Globus pallidus (tissue), 1 donor: ENCODE results near the gene ADARB2.

Source experiments
- DNase-seq: peaks from one replicate; pipeline ENCODE4 v3.0.0-alpha.2; 2015; ENCODE audit warnings: low spot score

Gene ADARB2

GRCh38 chr10:1615186-1615954 is 122.0 kb downstream of the ADARB2 start:
- no peak for DNase-seq

GRCh38 chr10:1613511-1613910 is 123.8 kb downstream of the ADARB2 start:
- DNase-seq, result no peak

- DNase-seq, result no peak
These were observed 124.4 kb downstream of the ADARB2 start for GRCh38 chr10:1612908-1613307.

- no peak for DNase-seq
These were observed 125.3 kb downstream of the ADARB2 start for GRCh38 chr10:1611936-1612550.

GRCh38 chr10:1610986-1611770 is 126.1 kb downstream of the ADARB2 start:
- DNase-seq, result no peak

- DNase-seq, result no peak
These were observed 127.7 kb downstream of the ADARB2 start for GRCh38 chr10:1609648-1609970.

- no peak for DNase-seq
These were observed 128.3 kb downstream of the ADARB2 start for GRCh38 chr10:1608851-1609647.

GRCh38 chr10:1608408-1608807 is 128.9 kb downstream of the ADARB2 start:
- no peak for DNase-seq

- no peak for DNase-seq
These were observed 129.9 kb downstream of the ADARB2 start for GRCh38 chr10:1607466-1607865.

GRCh38 chr10:1605999-1606940 is 131.1 kb downstream of the ADARB2 start:
- no peak for DNase-seq

GRCh38 chr10:1605121-1605520 is 132.2 kb downstream of the ADARB2 start:
- DNase-seq, result no peak

- DNase-seq, result no peak
These were observed 133.1 kb downstream of the ADARB2 start for GRCh38 chr10:1604246-1604645.

- no peak for DNase-seq
These were observed 134.1 kb downstream of the ADARB2 start for GRCh38 chr10:1603181-1603580.

GRCh38 chr10:1602037-1602484 is 135.3 kb downstream of the ADARB2 start:
- no peak for DNase-seq

- no peak for DNase-seq
These were observed 135.9 kb downstream of the ADARB2 start for GRCh38 chr10:1601406-1601805.

- no peak for DNase-seq
These were observed 136.5 kb downstream of the ADARB2 start for GRCh38 chr10:1600861-1601260.

- no peak for DNase-seq
These were observed 138.8 kb downstream of the ADARB2 start for GRCh38 chr10:1598393-1599153.

- DNase-seq, result no peak
These were observed 139.8 kb downstream of the ADARB2 start for GRCh38 chr10:1597370-1598146.

GRCh38 chr10:1596482-1597099 is 140.7 kb downstream of the ADARB2 start:
- no peak for DNase-seq
